NCI-H1092 treated with DMSO at 0.1 percent for 48 hours (cell line): ENCODE data around the gene THAP7.

ENCODE experiments used
- DNase-seq: peaks from one replicate; lab custom pipeline; 2025; lab: John Stamatoyannopoulos, UW

Gene THAP7

DNA sequence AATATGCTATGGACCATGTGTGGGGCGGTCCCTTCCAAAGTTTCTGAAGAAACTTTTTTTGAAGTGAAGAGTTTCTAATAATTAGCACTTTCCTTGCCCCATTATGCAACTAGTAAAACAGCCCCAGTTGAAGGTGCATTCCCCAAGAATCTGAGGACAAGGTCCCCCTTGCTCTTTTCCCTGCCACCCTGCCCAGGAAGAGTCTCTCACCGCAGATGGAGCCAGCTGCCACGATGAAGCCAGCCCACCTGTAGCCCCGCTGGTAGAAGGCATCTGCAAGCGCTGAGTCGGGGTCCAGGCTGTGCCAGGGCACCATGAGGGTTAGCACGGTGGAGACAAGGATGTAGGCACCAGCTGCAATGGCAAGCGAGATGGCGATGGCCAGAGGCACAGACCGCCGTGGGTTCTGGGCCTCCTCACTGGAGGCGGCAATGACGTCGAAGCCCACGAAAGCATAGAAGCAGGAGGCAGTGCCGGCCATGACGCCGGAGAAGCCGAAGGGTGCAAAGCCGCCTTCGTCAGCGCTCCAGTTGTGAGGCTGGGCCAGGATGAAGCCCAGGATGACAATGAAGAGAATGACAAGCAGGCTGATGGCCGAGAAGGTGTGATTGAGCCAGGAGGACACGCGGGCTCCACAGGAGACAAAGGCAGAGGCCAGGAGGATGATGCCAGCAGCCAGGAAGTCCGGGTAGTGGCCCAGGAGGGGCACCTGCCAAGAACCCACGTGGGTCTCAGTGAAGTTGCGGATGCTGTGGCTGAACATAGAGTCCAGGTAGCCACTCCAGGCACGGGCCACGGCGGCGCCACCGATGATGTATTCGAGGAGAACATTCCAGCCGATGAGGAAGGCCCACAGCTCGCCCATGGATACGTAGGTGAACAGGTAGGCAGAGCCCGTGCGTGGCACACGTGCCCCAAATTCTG is 29.0 kb upstream of the THAP7 start:
- no peak for DNase-seq

DNA sequence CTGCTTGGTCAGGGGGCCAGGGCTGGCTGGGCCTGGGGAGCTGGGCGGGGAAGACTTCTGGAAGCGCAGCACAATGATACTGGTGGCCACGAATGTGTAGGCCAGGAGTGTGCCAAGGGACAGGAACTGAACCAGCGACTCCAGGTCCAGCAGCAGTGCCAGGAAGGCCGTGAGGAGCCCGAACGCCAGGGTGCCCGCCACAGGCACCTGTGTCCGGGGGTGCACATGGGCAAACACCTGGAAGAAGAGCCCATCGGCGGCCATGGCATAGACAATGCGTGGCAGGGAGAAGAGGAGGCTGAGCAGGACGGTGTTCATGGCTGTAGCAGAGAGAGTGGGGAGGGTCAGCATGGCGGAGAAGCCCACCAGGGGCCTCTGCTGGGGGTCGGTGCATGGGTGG is 28.1 kb upstream of the THAP7 start:
- no peak for DNase-seq

DNA sequence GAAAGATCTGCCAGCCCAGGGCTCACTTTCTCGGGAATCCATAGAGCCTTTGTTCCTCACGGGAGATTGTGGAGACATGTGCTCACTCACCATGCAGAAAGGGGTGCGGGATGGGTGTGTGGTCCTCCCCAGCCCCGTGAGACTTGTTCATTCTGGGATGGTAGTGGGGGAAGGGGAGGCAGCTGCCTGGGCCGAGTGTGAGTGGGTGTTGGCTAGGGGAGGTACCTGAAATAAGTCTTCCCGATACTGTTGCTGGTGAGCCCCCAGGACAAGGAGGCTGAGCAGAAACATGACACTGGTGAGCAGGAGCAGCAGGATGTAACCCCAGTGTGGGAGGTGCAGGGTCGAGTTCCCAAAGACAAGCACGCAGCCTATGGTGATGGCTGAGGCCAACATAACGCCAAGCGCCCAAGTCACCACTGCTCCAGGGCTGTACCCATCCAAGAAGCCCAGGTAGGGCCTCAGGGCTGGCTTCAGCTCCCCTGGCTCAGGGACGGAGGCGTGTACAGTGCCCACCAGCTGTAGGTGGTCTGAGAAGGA is 27.6 kb upstream of the THAP7 start:
- DNase-seq = no peak

DNA sequence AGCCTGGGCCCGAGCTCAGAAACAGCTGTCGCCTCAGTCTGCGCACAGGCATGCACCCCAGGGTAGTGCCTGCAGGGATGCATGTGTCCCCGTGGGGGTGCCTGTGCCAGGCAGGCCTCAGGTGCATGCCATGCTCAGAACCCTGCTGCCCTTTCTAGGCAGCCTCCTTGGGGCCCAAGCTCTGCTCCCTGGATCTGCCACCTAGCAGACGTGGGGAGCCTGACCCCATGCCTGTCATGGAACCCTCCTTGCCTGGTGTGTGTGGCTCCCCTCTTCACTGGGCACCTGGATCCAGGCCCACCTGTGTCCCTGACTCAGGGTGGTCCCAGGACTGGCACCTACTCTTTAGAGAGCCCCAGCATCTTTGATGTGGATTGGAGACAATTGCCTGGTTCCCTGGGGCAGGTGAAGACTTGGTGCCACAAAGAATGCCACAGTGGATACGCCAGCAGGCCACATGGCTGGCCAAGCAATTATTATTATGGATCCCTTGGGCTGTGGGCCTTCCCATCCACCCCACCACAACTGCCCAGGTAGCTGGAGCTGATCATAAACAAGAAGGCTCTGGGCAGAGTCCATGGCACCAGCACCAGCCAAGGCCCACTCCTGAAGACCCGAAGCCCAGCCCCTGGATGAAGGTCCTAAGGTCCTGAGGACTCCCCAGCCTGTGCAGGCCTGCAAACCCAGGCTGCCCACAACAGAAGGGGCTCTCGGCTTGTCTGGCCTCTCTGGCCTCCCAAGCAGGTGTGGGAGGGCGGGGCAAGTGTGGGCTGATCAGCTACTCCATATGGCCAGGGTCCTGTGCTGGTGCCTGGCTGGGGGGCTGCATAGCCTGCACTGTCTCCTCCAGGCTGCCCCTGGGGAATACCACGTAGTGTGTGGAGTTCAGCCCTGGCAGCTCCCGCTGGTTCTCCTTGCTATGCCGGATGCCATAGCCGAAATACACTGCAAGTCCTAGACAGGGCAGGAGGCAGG is 26.6 kb upstream of the THAP7 start:
- DNase-seq = no peak

DNA sequence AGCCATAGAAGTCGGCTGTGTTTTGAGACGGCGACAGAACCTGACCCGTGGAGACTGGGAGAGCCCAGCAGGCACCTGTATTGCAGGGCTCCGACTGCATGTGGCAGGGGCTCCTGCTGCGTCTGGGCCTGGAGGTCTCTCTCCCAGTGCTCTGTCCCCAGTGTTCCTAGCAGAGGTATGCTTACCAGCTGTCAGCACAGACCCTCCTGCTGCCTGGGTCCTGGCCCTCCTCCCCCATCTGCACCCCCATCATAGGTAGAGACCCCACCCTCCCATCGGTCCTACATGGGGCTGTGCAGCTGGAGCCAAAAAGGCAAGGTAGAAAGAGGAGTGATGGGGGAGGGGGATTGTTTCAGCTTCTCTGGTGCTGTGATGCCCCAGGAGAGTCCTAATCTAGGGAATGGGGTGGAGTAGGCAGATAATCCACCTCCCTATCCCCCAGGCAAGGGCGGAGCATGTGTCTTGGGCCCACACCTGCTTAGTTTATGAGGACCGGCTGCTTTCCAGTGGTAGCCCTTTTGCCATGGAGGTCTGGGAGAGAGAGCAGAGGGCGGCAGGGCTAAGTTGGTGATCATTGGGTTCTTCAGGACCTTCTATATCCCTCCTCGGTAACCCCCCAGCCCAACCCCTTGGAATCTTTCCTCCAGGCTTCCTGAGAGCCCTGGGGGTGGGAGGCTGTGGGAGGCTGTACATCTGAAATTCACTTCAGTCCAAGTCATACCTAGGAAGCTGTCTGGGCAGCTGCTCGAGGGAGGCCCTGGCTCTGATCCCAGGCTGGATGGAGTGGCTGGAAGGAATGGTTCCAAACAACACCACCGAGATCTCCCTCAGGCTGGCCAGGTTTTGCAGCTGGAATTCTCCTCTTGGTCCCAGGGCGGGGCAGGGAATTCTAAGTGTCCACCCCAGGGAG is 25.1 kb upstream of the THAP7 start:
- peak; percentile 67 for DNase-seq

DNA sequence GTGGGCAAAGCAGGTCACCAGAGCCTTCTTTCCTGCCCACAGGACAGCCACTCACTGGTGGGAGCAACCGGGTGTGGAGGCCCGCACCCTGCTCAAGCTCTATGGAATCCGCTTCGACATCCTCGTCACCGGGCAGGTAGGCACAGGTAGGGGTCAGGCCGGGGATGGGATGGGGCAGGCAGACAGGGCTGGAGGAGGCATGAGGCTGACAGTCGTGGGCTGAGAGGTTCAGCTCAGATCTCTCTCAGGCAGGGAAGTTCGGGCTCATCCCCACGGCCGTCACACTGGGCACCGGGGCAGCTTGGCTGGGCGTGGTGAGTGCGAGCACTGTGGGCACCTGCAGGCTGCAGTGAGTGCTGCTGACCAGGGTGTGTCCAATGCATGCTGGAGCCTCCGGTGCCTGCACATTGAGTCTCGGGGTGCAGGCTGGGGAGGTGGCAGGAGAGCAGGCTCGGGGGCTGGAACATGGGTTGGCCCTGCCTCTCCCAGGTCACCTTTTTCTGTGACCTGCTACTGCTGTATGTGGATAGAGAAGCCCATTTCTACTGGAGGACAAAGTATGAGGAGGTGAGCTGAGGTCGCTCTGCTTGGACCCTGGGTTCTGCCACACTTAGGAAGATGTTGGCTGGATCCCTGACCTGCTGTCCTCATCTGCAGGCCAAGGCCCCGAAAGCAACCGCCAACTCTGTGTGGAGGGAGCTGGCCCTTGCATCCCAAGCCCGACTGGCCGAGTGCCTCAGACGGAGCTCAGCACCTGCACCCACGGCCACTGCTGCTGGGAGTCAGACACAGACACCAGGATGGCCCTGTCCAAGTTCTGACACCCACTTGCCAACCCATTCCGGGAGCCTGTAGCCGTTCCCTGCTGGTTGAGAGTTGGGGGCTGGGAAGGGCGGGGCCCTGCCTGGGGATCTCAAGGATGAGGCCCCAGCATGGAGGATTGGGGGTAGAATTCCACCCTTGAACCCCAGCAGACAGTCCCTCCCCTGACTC is 24.1 kb upstream of the THAP7 start:
- no peak for DNase-seq

DNA sequence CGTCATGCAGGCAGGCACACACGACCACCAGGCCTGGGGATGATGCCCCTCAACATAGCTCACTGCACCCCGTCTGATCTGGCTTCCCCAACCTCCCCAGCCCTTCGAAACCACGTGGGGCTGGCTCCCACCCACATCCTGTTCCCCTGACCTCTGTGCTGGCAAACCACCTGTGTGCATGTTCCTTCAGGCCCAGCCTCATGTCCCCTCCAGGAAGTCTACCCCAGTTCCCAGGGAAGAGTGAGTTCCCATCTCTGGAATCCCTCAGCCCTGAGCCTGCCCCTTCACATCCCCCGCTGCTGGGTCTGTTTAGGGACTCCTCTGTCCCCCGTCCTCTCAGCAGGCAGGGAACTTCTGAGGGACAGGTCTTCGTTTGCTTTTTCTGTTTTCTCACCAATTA is 23.3 kb upstream of the THAP7 start:
- no peak for DNase-seq

DNA sequence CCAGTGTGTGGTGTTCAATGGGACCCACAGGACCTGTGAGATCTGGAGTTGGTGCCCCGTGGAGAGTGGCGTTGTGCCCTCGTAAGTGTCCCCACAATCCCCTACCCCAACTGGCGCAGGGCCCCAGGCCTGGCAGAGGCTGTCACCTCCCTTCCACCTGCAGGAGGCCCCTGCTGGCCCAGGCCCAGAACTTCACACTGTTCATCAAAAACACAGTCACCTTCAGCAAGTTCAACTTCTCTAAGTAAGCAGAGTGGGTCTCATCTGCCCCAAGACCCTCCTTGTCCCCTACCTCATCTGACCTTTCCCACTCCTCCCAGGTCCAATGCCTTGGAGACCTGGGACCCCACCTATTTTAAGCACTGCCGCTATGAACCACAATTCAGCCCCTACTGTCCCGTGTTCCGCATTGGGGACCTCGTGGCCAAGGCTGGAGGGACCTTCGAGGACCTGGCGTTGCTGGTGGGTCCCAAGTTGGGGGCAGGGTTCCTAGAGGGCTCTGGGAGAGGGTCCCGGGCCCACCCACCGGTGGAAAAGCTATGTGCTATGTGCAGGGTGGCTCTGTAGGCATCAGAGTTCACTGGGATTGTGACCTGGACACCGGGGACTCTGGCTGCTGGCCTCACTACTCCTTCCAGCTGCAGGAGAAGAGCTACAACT is 21.2 kb upstream of the THAP7 start:
- no peak for DNase-seq

DNA sequence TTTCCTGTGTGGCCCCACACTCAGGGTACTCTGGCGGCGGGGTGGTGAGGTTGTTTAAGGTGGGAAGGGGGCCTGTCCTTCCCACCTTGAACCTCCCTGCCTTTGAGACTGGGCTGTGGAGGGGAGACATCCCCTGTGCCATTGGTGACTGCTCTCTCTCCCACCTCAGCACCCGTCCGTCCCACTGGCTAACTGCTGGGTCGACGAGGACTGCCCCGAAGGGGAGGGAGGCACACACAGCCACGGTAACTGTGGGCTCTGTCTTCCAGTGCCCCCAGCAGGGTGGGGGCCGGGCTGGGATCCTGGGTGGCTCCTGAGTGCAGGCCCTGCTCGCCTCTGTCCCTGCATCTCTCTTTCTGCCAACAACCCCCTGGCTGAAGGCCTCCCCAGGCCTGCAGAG is 20.6 kb upstream of the THAP7 start:
- no peak for DNase-seq

DNA sequence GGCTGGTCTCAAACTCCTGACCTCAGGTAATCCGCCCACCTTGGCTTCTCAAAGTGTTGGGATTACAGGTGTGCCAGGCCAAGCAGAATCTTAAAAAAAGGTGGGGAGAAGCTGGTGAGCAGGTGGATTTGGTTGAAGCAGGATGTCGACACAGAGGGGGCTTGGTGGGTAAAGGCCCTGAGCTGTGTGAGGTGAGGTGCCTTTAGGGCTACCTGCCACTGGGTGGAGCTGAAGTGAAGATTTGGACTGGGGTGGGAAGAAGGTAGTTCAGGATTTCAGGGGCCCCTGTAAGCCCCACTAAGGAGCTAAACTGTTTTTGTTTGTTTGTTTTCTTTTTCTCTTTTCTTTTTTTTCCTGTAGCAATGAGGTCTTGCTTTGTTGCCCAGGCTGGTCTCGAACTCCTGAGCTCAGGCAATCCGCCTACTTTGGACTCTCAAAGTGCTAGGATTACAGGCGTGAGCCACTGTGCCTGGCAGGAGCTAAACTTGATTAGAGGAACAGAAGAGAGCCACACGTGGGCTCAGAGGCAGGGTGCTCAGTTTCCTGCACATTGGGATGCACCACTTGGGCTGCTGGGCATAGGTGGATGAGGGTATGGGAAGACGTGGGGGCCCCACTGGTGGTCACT is 19.0 kb upstream of the THAP7 start:
- DNase-seq = peak; percentile 27

DNA sequence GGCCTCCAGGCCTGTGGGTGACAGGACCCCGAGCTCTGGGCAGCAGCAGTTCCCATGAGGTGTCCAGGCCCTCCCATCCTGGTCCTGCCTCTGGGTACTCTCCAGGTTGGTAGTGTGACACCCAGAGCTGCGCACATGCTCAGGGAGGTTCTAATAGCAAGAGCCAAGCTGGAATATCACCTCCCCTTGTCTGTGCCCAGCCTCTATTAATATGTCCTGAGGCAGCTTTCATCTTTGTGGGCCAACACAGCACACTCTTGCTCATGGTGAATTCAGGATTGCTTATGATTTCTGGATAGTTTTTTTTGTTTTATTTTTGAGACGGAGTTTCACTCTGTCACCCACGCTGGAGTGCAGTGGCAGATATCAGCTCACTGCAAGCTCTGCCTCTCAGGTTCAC is 16.4 kb upstream of the THAP7 start:
- no peak for DNase-seq

DNA sequence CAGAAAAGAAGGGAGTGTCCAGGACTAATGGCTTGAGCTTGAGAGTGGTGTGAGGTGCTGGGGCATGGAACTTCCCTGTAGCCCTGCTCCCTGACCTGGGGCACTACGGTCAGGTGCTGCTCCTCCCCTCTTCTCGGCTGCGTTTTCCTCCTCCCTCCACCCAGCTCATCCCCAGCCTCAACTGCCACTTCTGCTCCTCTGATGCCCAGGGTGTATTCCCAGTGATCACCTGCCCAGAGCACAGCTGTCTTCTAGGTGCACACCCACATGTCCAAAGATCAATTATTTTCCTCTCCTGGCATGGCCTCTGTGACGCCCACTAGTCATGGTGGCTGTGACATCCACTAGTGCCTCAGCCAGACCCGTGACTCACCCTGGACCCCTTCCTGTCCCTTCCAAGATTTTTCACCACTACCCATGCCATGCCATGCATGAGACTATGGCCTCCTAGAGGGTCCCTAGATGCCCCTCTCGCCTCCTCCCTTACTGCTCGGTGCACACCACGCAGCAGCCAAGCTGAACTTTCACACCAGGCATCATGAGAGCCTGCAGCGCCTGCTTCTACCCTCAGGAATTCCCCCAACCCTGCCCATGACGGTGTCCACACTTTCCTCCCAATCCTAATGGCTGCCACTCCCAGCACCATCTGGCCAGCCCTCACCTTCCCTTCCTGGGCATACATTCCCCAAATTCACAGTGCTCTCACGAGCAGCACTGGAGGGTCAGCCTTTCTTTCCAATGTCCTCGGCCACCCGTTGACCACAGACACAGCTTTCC is 14.9 kb upstream of the THAP7 start:
- no peak for DNase-seq

DNA sequence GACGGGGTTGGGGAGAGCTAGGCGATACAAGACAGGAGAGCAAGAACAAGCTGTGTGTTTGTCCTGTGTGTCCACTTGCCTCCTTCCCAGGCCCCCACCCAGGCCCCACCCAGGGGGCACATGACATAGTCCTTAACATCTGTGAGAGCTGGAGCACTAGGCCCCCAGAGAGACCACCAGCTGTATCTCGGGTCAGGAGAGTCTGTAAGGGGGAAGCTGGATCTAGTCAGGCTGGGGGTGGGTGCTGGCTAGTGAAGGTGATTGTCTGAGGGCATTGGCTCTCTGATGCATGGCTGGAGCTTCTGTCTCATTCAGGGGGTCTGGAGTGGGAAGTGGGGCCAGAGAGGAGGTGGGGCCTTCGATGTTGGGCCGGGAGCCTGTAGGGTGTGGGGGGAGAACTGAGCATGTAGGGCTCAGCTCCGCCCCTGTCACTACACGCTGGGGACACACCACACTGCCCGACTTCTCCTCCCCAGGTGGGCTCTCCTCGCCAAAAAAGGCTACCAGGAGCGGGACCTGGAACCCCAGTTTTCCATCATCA is 13.6 kb upstream of the THAP7 start:
- DNase-seq = no peak

DNA sequence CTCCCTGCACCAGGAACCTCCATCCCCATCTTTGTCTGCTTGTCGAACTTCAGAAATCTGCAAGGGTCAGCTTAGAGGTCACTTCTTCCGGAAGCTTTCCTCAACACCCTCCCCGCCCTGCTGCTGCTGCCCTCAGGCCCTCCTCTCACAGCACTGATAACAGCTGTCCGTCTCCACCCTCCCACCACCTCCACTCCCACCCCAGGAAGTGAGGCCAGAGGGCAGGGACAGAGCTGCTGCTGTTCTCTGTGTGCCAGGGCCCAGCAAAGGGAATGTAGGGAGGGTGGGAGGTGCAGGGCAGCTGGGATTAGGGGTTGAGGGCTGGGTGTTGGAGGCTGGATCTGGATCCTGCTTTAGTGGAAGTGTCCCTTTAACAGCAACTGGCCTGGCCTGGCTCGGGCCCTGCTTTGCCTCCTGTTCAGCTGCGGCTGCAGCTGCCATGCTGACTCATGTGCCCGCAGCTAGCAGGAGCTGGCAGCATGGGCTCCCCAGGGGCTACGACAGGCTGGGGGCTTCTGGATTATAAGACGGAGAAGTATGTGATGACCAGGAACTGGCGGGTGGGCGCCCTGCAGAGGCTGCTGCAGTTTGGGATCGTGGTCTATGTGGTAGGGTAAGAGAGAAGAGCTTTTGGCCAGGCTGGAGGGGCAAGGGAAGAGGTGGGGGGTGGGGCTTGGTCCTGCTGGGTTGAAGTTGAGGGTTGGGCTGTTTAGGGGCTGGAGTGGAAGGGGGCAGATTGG is 13.0 kb upstream of the THAP7 start, which contains the start of gene P2RX6:
TSS of gene P2RX6 (plus strand) at position 440 of the 740 bp plus-strand sequence. CDS start at position 450, 10 bp downstream.
- peak; percentile 56 for DNase-seq

DNA sequence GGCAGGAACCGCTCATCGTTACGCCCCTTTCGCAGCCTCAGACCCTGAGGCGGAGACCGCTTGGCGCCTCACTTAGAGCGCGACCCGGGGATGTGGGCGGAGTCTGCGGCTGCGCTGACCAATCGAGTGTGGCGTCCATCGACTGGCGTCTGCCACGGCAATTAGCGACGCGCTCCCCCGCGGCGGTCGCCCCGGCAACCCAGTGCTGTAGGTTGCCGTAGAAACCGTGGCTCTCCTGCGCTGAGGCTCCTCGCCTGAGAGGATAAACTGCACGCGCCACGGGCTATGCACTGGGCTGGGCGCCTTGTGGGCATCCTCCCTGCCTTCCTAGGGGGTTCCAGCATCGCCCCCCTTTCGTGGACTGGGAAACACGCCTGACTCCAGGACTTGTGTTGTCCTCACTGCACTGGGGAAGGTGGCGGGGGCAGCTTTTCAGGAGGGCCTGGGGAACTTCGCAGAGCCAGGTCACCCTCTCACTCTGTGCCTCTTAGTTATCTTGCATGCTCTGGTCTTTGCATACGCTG is 12.3 kb upstream of the THAP7 start:
- DNase-seq = peak; percentile 96

DNA sequence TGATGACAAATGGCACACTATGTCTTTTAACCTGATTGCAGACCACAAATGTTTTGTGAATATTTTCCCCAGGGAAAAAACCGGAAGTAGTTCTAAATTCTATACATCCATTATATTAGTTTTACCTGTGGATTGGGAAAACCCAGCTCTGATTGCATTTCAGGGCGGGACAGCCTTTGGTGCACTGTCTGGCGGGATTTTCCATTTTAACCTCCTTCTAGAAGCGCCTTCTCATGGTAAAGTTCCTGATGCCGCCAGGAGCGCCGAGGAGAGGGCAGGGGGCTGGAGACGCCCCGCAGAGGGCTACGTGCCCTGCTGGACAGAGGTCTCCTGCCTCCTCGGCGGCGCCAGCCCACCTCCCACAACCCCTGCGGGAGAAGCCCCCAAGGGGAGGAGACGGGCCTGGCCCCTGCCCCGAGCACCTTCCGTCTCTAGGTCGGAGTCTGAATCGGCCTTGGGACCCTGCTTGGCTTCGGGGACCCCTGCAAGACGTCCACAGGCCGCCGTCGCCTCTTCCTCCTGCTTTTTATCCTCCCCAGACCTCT is 11.8 kb upstream of the THAP7 start:
- no peak for DNase-seq
